Glutamatergic neuron (in vitro differentiated cells): ENCODE data around the gene UBAP2L. TPM values are rescaled to one million over a fixed set of nuclear protein-coding genes. Genes with fewer than 3 reads are reported as not detected.

Source experiments
- DNase-seq: peaks from one replicate; pipeline ENCODE4 v3.0.0; 2022
- H3K27ac Mint-ChIP-seq: one replicate; pipeline ENCODE4 v1.8.0; 2020; ENCODE audit warnings: mild to moderate bottlenecking, mixed read lengths, inconsistent platforms; ENCODE audit not compliant: unreplicated experiment
- H3K27me3 Mint-ChIP-seq: one replicate; pipeline ENCODE4 v1.8.0; 2020; ENCODE audit warnings: mild to moderate bottlenecking, moderate library complexity, mixed read lengths, inconsistent platforms; ENCODE audit not compliant: unreplicated experiment
- H3K36me3 Mint-ChIP-seq: one replicate; pipeline ENCODE4 v1.8.0; 2020; ENCODE audit warnings: mild to moderate bottlenecking, mixed read lengths, inconsistent platforms; ENCODE audit not compliant: unreplicated experiment
- H3K4me1 Mint-ChIP-seq: one replicate; pipeline ENCODE4 v1.8.0; 2020; ENCODE audit warnings: mild to moderate bottlenecking, low read depth, mixed read lengths, inconsistent platforms; ENCODE audit not compliant: unreplicated experiment
- H3K4me3 Mint-ChIP-seq: one replicate; pipeline ENCODE4 v1.8.0; 2020; ENCODE audit warnings: mild to moderate bottlenecking, mixed read lengths, inconsistent platforms; ENCODE audit not compliant: unreplicated experiment
- H3K9me3 Mint-ChIP-seq: one replicate; pipeline ENCODE4 v1.8.0; 2020; ENCODE audit warnings: mild to moderate bottlenecking, moderate library complexity, mixed read lengths, inconsistent platforms; ENCODE audit not compliant: unreplicated experiment
- total RNA-seq: library from RNA; stranded (reverse); fragmentation: NEBNext Ultra II Directional; extraction: Animal tissue kit (Norgen Biotek cat#: 25700); gene quantifications from one replicate; pipeline ENCODE4 v1.2.1, GENCODE V29; 2021; ENCODE audit not compliant: unreplicated experiment
- TF ChIP-seq, protein P1 (sequence below): fragments of 200-600 bp; sonication (generic); IDR thresholded peaks from one replicate; pipeline ENCODE4 v1.5.0; 2021; ENCODE audit not compliant: partially characterized antibody, unreplicated experiment

UBAP2L gene
- total RNA-seq, 1 donor from 2014 or later = 259 TPM

DNA sequence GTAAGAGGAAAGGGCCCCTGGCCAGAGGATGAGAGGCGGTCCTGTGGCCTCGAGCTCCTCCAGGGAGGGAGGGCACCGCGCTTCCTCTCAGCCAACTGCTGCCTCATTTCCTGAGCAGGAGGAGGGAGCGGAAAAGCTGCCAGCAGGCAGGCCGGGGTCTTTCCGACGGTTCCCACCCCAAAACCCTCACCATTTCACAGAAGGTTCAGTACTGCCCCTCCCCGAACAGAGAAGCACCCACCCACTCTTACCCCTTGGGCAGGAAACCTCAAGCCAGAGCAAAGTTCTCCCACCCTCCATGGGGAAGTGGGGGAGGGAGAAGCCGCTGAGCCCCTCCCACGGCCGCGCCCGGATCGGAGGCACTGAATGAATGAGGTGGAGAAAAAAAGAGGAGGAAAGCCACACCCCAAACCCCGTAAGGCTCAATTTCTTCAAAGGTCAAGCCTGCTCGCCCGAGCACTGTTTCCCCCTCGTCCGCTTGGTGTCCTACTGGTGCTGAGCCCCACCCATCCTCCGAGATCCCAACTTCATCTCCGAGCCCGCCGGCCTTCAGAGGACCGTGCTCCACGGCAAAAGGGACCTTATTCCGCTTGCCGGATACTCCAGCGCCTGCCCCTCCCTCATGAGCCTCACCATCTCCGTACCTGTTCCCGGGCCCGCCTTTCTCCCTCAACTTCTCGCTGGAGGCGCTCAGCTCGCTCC is 38.3 kb upstream of the UBAP2L start:
- Mint-ChIP-seq H3K4me1 (peaks cover 34% of the 10 kb centered on the region), H3K36me3 (no peaks in the 10 kb centered on the region), H3K9me3 (peaks cover 4% of the 10 kb centered on the region), H3K27ac (peak overlapping the region; percentile 99), H3K27me3 (peaks cover 10% of the 10 kb centered on the region), H3K4me3 (peak overlapping the region; percentile 100)
- DNase-seq = peak; percentile 62
- TF ChIP-seq, protein P1, sequence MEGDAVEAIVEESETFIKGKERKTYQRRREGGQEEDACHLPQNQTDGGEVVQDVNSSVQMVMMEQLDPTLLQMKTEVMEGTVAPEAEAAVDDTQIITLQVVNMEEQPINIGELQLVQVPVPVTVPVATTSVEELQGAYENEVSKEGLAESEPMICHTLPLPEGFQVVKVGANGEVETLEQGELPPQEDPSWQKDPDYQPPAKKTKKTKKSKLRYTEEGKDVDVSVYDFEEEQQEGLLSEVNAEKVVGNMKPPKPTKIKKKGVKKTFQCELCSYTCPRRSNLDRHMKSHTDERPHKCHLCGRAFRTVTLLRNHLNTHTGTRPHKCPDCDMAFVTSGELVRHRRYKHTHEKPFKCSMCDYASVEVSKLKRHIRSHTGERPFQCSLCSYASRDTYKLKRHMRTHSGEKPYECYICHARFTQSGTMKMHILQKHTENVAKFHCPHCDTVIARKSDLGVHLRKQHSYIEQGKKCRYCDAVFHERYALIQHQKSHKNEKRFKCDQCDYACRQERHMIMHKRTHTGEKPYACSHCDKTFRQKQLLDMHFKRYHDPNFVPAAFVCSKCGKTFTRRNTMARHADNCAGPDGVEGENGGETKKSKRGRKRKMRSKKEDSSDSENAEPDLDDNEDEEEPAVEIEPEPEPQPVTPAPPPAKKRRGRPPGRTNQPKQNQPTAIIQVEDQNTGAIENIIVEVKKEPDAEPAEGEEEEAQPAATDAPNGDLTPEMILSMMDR = no peak

DNA sequence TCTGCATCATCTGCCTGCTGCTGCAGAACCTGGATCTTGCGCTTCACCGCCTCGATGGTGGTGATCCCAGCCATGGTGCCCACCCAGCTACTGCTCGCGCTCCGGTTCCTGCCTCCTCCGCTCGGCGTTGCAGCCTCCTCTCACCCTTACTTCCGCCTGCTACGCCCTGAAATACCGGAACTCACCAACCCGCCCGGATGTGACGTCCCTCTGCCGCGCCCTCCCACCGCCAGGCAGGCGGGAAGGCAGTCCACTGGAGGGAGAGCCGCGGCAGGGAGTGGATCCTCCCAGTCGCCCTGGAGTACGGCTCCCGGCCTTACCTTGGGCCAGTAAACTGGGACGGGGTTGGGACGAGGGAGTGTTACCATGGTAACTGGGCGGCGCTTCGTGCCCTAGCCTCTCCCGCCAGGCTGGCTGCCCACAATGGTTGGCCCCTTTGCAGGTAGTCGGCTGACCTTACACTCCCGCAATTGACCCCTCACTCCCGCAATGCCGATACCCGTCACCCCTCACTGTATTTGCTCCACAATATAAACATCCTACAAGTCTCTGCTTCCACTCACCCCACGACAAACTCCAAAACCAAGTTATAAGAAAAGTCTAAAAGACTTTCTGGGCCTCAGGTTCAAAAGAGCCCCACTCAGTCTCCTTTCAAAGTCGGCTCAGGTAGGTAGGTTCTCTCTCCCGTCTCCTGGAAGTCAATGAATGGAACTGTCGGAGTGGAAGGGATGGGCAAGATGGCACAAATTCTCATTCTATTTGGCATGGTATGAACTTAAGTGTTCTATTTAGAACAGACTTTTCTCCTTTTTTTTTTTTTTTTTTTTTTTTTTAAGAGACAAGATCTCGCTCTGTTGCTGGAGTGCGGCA is 37.5 kb upstream of the UBAP2L start:
- TF ChIP-seq, protein P1 = no peak
- DNase-seq = peak; percentile 97
- Mint-ChIP-seq H3K36me3 (no peaks in the 10 kb centered on the region), H3K4me1 (peaks cover 27% of the 10 kb centered on the region), H3K27me3 (peaks cover 10% of the 10 kb centered on the region), H3K27ac (peak overlapping the region; percentile 99), H3K4me3 (peak overlapping the region; percentile 100), H3K9me3 (peaks cover 4% of the 10 kb centered on the region)

- peaks cover 4% of the 10 kb centered on the region for H3K9me3 Mint-ChIP-seq
- TF ChIP-seq, protein P1 = peak; percentile 38
- peak; percentile 67 for DNase-seq
- peaks cover 5% of the 10 kb centered on the region for H3K4me1 Mint-ChIP-seq
- H3K27ac Mint-ChIP-seq = no peak overlapping the region
- peaks cover 8% of the 10 kb centered on the region for H3K27me3 Mint-ChIP-seq
- H3K4me3 Mint-ChIP-seq = no peak overlapping the region
- H3K36me3 Mint-ChIP-seq = no peaks in the 10 kb centered on the region
Measured at GRCh38 chr1:154186177-154186576, 34.6 kb upstream of the UBAP2L start.

DNA sequence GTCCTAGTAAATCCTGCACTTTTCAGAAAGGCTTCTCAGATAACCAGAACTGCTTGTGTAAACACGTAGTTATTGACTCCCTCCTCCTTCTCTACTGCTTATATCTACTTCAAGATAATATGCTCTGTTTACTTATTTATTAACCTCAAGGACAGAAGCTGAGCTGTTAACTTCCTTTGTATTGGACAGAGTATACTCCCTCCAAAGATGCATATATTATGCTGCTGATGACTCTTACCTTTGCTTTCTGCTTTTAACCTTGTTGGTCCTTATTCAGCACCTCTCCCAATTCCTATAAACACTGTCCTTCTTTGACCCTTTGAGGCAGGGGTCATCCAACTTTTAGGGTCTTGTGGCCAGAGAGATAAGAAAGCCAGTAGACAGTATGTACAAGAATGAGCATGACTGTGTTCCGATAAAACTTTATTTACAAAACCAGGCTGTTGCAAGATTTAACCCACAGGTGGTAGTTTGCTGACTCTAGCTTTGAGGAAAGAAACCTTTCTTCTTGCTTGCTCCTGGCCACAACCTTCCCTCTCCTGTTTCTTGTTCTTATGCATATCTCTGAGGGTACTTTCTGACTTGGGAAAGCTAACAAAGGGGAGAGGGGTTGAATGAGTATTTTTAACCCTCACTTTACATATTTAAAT is 33.8 kb upstream of the UBAP2L start:
- Mint-ChIP-seq H3K9me3 (peaks cover 4% of the 10 kb centered on the region), H3K27me3 (peaks cover 8% of the 10 kb centered on the region), H3K4me3 (no peak overlapping the region), H3K27ac (no peak overlapping the region), H3K36me3 (no peaks in the 10 kb centered on the region), H3K4me1 (peaks cover 3% of the 10 kb centered on the region)
- no peak for DNase-seq
- TF ChIP-seq, protein P1 = no peak
